Stomach smooth muscle (tissue), 2 donors: ENCODE measurements around the gene KIF1B.

Source experiments
- H3K27ac ChIP-seq: one replicate; pipeline ENCODE4 v1.7.0; 2013; ENCODE audit warnings: mild to moderate bottlenecking, low read length, inconsistent platforms
- H3K27me3 ChIP-seq, 2 donors: one replicate each; pipeline ENCODE4 v1.7.0; 2013; ENCODE audit warnings: low read length in 2 of 2; ENCODE audit not compliant: insufficient read depth in 2 of 2, control insufficient read depth in 1 of 2
- H3K36me3 ChIP-seq, 2 donors: one replicate each; pipeline ENCODE4 v1.7.0; 2013; ENCODE audit warnings: low read length in 2 of 2; ENCODE audit not compliant: control insufficient read depth in 2 of 2, insufficient read depth in 2 of 2
- H3K4me1 ChIP-seq: one replicate; pipeline ENCODE4 v1.7.0; 2013; ENCODE audit warnings: low read length; ENCODE audit not compliant: control insufficient read depth, insufficient read depth
- H3K4me3 ChIP-seq, 2 donors: one replicate each; pipeline ENCODE4 v1.7.0; 2013; ENCODE audit warnings: low read length in 2 of 2
- H3K9ac ChIP-seq, 2 donors: one replicate each; pipeline ENCODE4 v1.7.0; 2013; ENCODE audit warnings: low read length in 2 of 2, mild to moderate bottlenecking in 1 of 2
- H3K9me3 ChIP-seq, 2 donors: one replicate each; pipeline ENCODE4 v1.7.0; 2013; ENCODE audit warnings: low read length in 2 of 2; ENCODE audit not compliant: control insufficient read depth in 2 of 2
- donor health status: healthy.
- donor health status: Pancreatic carcinoma.

KIF1B gene

GRCh38 chr1:10383630-10384029 is 173.3 kb downstream of the KIF1B start:
- Histone ChIP-seq H3K9ac (no peak overlapping the region), H3K27me3 (no peaks in the 10 kb centered on the region), H3K36me3 (peaks cover 8 to 18% of the 10 kb centered on the region in 2 donors), H3K4me1 (peaks cover 15% of the 10 kb centered on the region), H3K9me3 (no peaks in the 10 kb centered on the region), H3K27ac (no peak overlapping the region), H3K4me3 (no peak overlapping the region)

- Histone ChIP-seq H3K4me3 (no peak overlapping the region), H3K4me1 (peaks cover 18% of the 10 kb centered on the region), H3K27me3 (no peaks in the 10 kb centered on the region), H3K9me3 (no peaks in the 10 kb centered on the region), H3K36me3 (peaks cover 5 to 12% of the 10 kb centered on the region in 2 donors), H3K9ac (no peak overlapping the region), H3K27ac (no peak overlapping the region)
Measured at GRCh38 chr1:10384219-10384618, 173.8 kb downstream of the KIF1B start.

- no peaks in the 10 kb centered on the region for H3K27me3 ChIP-seq
Measured at GRCh38 chr1:10386761-10387676, 176.6 kb downstream of the KIF1B start.

GRCh38 chr1:10387677-10388386 is 177.5 kb downstream of the KIF1B start:
- Histone ChIP-seq H3K27me3 (no peaks in the 10 kb centered on the region), H3K27ac (peak overlapping the region; percentile 67), H3K9me3 (no peaks in the 10 kb centered on the region), H3K4me3 (peak overlapping the region in 1 of 2 donors; percentile 8), H3K4me1 (peaks cover 12% of the 10 kb centered on the region), H3K9ac (peak overlapping the region in 1 of 2 donors; percentile 21), H3K36me3 (peaks cover 2 to 4% of the 10 kb centered on the region in 2 donors)

More at GRCh38 chr1:10386761-10387676, 176.6 kb downstream of the KIF1B start:
- Histone ChIP-seq H3K36me3 (peaks cover 2 to 4% of the 10 kb centered on the region in 2 donors), H3K9me3 (no peaks in the 10 kb centered on the region), H3K4me3 (peak overlapping the region in 1 of 2 donors; percentile 8), H3K4me1 (peaks cover 12% of the 10 kb centered on the region), H3K9ac (no peak overlapping the region), H3K27ac (peak overlapping the region; percentile 67)

GRCh38 chr1:10388387-10388715 is 178.0 kb downstream of the KIF1B start:
- H3K27ac ChIP-seq, result no peak overlapping the region
- H3K36me3 ChIP-seq, result peaks cover 2 to 4% of the 10 kb centered on the region in 2 donors
- H3K9ac ChIP-seq, result no peak overlapping the region
- no peaks in the 10 kb centered on the region for H3K9me3 ChIP-seq
- no peaks in the 10 kb centered on the region for H3K27me3 ChIP-seq
- peaks cover 12% of the 10 kb centered on the region for H3K4me1 ChIP-seq
- H3K4me3 ChIP-seq, result no peak overlapping the region

- H3K9me3 ChIP-seq, result no peaks in the 10 kb centered on the region
- no peak overlapping the region for H3K9ac ChIP-seq
- peaks cover under 1 to 3% of the 10 kb centered on the region in 2 donors for H3K36me3 ChIP-seq
- H3K27me3 ChIP-seq, result no peaks in the 10 kb centered on the region
- H3K27ac ChIP-seq, result no peak overlapping the region
- H3K4me3 ChIP-seq, result no peak overlapping the region
- H3K4me1 ChIP-seq, result peaks cover 12% of the 10 kb centered on the region
Measured at GRCh38 chr1:10389271-10389973, 179.1 kb downstream of the KIF1B start.

GRCh38 chr1:10396870-10397269 is 186.5 kb downstream of the KIF1B start:
- Histone ChIP-seq H3K9ac (no peak overlapping the region), H3K9me3 (no peaks in the 10 kb centered on the region), H3K4me3 (no peak overlapping the region), H3K27me3 (no peaks in the 10 kb centered on the region), H3K36me3 (no peaks in the 10 kb centered on the region), H3K4me1 (peaks cover 16% of the 10 kb centered on the region), H3K27ac (no peak overlapping the region)

- H3K4me3 ChIP-seq, result peak overlapping the region; percentile 92 to 96
- peak overlapping the region; percentile 46 for H3K27ac ChIP-seq
- no peaks in the 10 kb centered on the region for H3K9me3 ChIP-seq
- peaks cover 0 to 5% of the 10 kb centered on the region in 2 donors for H3K36me3 ChIP-seq
- H3K9ac ChIP-seq, result peak overlapping the region; percentile 64
- no peaks in the 10 kb centered on the region for H3K27me3 ChIP-seq
- peaks cover 16% of the 10 kb centered on the region for H3K4me1 ChIP-seq
Measured at GRCh38 chr1:10398278-10398733, 187.9 kb downstream of the KIF1B start.

GRCh38 chr1:10398734-10399443 is 188.5 kb downstream of the KIF1B start, which contains the start of gene PGD:
Gene PGD (plus strand): TSS chr1:10399064. CDS start chr1:10399118, 54 bp downstream.
- Histone ChIP-seq H3K9ac (peak within 1 kb of the TSS; percentile 69 to 76), H3K4me3 (peak within 1 kb of the TSS; percentile 92 to 96), H3K27me3 (no peaks in the 10 kb centered on the region)

More at GRCh38 chr1:10398734-10399443, 188.5 kb downstream of the KIF1B start, which contains the start of gene PGD:
- H3K9me3 ChIP-seq, result no peaks in the 10 kb centered on the region
- H3K36me3 ChIP-seq, result peaks cover 4 to 9% of the 10 kb centered on the region in 2 donors
- H3K4me1 ChIP-seq, result peaks cover 16% of the 10 kb centered on the region
- H3K27ac ChIP-seq, result peak within 1 kb of the TSS; percentile 67
